Stimulated activated CD8-positive, alpha-beta memory T cell treated with anti-CD3 and anti-CD28 coated beads, Interleukin-7, amount 100 ng/mL, for 4 hours (primary cell): ENCODE measurements around the gene DNAJB6.

Experiments used
- DNase-seq, 2 donors: peaks; one replicate each; pipeline ENCODE4 v3.0.0-alpha.2; 2020; ENCODE audit warnings: low read depth in 2 of 2

Gene DNAJB6

GRCh38 chr7:157336383-157337315 lies at the start of gene DNAJB6:
DNAJB6 (plus strand) TSS chr7:157337004; CDS start chr7:157358573, 21,569 bp downstream.
- DNase-seq = peak; percentile 90 to 94

- no peak for DNase-seq
Observed at GRCh38 chr7:157291404-157292080, 45.3 kb upstream of the DNAJB6 start.

- no peak for DNase-seq
Observed at GRCh38 chr7:157292258-157292657, 44.5 kb upstream of the DNAJB6 start.

- no peak for DNase-seq
Observed at GRCh38 chr7:157292770-157293412, 43.9 kb upstream of the DNAJB6 start.

- no peak for DNase-seq
Observed at GRCh38 chr7:157293413-157293788, 43.4 kb upstream of the DNAJB6 start.

DNA sequence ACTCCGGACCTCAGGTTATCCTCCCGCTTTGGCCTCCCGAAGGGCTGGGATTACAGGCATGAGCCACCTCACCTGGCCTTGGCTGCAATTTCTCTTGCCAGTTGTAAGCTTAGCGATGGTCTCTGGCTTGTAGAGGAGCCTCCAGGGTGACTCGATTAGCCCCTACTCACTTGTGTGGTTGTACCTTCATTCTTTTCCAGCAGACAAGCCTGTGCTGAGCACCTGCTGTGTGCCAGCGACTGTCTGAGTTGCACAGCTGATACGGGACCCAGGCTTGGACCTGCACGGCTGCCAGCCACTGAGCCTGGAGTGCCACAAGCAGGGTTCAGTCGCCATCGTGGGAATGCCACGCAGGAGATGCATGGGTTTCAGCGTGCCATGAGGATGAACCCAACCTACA lies 42.0 kb upstream of the DNAJB6 start:
- DNase-seq = no peak

- DNase-seq = no peak
Observed at GRCh38 chr7:157295338-157295737, 41.5 kb upstream of the DNAJB6 start.

DNA sequence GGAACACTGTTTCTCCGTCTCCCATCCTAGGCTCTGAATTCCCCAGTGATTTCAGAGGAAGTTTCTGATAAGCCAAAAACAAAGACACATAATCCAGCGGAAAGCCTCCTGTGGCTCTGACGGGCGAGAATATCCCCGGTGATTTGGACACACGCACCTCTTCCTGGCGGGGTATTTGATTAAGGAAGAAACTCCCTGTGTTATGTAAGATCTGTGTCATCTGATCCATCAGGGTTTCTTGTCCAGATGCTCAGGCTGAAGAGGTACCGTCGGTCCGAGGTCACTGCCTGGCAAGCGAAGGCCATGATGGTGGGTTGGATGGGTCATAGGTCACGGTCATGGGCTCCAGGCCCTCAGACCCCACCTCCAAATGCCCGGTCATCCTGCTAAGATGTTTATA lies 39.6 kb upstream of the DNAJB6 start:
- no peak for DNase-seq

DNA sequence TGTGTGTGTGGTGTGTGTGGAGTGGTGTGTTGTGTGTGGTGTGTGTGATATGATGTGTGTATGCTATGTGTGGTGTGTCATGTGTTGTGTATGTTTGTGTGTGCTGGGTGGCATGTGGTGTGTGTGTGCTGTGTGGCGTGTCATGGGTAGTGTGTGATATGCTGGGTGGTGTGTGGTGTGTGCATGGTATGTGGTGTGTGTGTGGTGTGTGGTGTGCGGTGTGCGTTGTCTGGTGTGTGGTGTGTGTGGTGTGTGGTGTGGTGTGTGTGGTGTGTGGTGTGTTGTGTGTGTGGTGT lies 37.5 kb upstream of the DNAJB6 start:
- no peak for DNase-seq

DNA sequence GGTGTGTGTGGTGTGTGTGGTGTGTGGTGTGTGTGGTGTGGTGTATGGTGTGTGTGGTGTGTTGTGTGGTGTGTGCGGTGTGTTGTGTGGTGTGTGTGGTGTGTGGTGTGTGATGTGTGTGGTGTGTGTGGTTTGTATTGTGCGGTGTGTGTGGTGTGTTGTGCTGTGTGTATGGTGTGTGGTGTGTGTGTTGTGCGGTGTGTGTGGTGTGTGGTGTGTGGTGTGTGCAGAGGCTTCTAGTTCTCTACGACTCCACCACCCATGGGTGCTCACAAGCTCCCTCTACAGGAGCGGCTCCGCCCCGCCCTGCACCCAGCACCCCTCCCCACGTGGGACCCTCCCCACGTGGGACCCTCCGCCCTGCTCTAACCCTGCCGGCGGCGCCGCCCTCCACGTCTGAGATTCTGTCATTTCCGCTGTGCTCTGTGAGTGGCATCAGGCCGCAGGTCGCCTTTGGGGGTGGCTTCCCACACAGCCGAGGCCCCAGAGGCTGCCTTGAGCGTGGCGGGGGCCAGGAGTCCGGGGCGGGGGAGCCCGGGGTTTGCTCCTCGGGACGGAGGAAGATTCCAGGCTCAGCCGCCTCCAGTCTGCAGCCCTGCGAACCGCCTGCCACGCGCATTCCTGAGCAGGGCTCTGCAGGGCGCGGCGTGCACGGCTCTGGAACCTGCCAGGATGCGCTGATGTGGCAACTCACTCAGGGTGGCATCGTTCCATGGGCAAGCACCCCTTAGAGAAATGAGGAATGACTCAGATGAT lies 37.0 kb upstream of the DNAJB6 start:
- peak in 1 of 2 donors; percentile 38 for DNase-seq

- DNase-seq = no peak
Observed at GRCh38 chr7:157300369-157300825, 36.4 kb upstream of the DNAJB6 start.

DNA sequence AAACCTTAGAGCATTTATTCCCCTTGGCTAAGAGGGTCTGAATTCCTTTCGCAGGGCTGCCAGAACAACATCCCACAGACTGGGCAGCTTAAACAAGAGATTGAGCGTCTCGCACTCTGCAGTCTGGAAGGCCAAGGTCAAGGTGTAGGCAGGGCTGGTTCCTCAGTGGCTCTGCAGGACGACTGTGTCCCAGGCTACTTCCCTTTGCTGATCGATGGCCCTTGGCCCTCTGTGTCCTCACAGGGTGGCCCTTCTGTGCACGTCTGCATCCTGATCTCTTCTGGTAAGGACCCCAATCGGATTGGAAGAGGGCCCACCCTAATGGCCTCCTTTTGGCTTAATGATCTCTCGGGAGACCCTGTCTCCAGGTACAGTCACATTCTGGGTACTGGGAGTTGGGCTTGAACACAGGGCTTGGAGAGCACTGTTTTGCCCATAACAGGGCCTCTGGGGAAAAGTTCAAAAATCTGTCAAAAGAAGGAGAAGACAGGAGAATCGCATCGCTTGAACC lies 35.1 kb upstream of the DNAJB6 start:
- no peak for DNase-seq

DNA sequence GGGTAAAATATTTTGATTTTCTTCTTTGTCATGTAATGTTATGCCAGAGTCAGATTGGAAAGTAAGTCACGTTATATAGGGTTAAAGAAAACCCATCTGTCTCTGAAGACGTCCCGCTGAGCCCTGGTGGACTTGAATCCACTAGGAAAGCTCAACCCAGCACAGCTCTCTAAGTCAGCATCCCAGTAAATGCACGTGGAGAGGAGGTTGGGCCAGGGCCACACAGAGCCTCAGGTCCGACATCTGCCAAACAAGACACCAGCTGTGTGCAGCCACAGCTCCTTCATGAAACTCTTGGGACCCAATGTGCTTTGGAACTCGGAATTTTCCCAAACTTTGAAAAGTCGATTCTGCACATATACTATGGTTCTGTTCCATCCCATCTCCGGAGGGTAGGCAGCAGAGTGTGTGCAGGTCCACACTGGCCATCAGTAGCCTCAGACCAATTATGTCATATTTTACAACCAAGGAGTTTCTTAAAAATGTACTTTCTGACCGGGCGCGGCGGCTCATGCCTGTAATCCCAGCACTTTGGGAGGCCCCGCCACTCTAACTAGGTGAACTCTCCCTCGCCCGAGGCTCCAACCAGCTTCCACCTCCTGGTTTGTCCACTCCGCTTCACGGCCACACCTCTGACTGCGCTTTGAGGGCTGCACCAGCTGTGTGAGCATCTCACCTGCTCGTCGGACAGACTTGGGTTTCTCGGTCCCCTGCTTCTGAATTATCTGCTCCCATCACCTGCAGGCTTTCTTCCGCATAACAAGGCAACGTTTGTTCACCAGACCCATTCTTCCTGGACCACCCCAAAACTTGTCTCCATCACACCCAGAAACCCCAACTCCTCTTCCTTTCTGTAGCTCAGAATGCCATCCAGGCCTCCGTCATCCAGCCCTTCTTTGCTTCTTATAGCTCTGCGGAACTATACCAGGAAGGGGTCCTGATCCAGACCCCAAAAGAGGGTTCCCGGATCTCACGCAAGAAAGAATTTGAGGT lies 29.7 kb upstream of the DNAJB6 start:
- DNase-seq = no peak

DNA sequence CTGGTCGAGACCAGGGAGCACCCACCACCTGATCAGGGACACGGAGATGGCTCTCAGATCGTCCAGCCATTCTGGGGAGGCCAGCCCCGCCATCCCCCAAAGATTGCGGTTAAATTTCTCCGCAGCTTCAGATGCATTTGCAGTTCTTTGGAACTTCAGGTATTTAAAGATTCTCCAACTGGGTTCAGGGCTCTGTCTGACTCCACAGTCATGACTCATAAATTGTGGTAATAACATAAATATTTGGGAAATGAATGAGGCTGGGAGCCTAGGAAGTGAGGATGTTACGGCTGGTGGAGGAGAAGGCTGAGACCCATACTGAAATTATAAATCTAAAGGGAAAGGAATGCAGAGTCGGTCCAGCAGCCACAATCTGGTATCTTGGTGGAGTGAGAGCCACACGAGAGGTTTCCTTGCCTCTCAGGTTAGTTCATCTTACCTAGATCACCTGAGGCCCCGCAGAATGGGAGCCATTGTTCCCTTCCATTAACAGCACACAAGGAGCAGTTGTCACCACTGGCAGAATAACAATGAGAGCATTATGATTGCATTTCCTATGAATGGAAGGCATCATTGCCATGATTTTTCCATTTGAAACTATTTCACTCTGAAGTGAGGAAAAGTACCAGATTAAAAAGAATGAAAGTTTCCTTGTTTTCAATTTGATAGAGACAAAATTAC lies 26.7 kb upstream of the DNAJB6 start:
- DNase-seq = no peak

GRCh38 chr7:157310676-157311185 lies 26.1 kb upstream of the DNAJB6 start:
- DNase-seq = no peak

DNA sequence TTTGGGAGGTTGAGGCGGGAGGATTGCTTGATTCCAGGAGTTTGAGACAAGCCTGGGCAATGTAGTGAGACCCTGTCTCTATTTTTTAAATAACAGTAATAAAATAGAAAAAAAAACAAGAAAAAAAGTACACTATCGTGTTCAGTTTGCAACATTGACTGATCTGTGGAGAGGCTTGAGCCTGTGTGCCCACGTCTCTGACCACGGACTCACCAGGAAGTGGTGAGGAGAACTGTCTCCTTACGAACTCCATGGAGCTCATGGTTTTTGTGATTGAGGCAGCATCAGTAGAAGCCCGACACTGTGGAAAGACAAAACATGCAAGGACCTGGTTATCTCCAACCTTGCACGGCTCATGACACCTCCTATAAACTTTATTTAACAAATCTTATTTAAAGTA lies 23.9 kb upstream of the DNAJB6 start:
- no peak for DNase-seq

GRCh38 chr7:157313645-157314044 lies 23.2 kb upstream of the DNAJB6 start:
- DNase-seq = no peak

GRCh38 chr7:157318015-157318706 lies 18.6 kb upstream of the DNAJB6 start:
- DNase-seq = no peak

DNA sequence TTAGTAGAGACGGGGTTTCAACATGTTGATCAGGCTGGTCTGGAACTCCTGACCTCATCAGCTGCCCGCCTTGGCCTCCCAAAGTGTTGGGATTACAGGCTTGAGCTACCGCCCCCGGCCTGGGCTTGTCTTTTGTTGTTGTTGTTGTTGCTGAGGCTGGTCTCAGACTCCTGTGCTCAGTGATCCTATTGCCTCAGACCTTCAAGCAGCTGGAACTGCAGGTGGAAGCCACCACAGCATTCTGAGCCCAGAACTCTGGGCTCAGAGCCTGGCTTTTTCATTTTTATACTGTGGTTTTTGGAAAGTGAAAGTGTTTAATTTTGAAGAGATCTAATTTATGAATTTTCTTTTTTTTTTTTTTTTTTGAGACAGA lies 16.2 kb upstream of the DNAJB6 start:
- DNase-seq = no peak
